Neural cell (in vitro differentiated cells): Measurements from ENCODE around the gene ST6GAL1.
"Not testable (repeated sequence)": the region's sequence is repeated elsewhere in the genome, so short reads cannot be mapped to it uniquely, and the experiment has no call there.

ENCODE experiments used
- CTCF ChIP-seq: fragments of 450-650 bp; IDR thresholded peaks from 2 replicates; pipeline ENCODE4 v1.5.1; 2014; ENCODE audit warnings: antibody characterized with exemption, mild to moderate bottlenecking, moderate library complexity; ENCODE audit not compliant: poor library complexity, severe bottlenecking
- EP300 ChIP-seq: fragments of 450-650 bp; conservative IDR thresholded peaks from 2 replicates; pipeline ENCODE4 v1.6.1; 2014; ENCODE audit warnings: antibody characterized with exemption, mild to moderate bottlenecking, moderate library complexity; ENCODE audit not compliant: poor library complexity, severe bottlenecking
- EZH2 ChIP-seq: fragments of 200-600, 300-800 bp; shearing (Covaris generic), sonication (generic); IDR thresholded peaks from 2 replicates; pipeline ENCODE4 v1.6.1; 2014; ENCODE audit warnings: antibody characterized with exemption, low read length, borderline replicate concordance, mild to moderate bottlenecking; ENCODE audit not compliant: insufficient read depth, poor library complexity, severe bottlenecking
- POLR2AphosphoS5 ChIP-seq: IDR thresholded peaks from 2 replicates; pipeline ENCODE4 v1.6.1; 2012
- REST ChIP-seq: IDR thresholded peaks from 2 replicates; pipeline ENCODE4 v1.6.1; 2012; ENCODE audit warnings: borderline replicate concordance
- SMC3 ChIP-seq: fragments of 450-650 bp; conservative IDR thresholded peaks from 2 replicates; pipeline ENCODE4 v1.6.1; 2014; ENCODE audit warnings: antibody characterized with exemption, mild to moderate bottlenecking, moderate library complexity; ENCODE audit not compliant: poor library complexity
- TAF1 ChIP-seq: IDR thresholded peaks from 2 replicates; pipeline ENCODE4 v1.6.1; 2012; ENCODE audit warnings: low read depth

- not testable (repeated sequence) for TF ChIP-seq CTCF, EP300, SMC3, REST, EZH2, TAF1, POLR2AphosphoS5
These were observed 26.6 kb upstream of the ST6GAL1 start for GRCh38 chr3:186903676-186904075.
